D341Med (cell line): ENCODE results near the gene DHX57.

Experiments used
- DNase-seq: peaks from one replicate; pipeline ENCODE4 v3.0.0; 2012; ENCODE audit warnings: low spot score

Gene DHX57

GRCh38 chr2:38751596-38752410, 123.9 kb downstream of the DHX57 start:
- no peak for DNase-seq

GRCh38 chr2:38750891-38751595, 124.7 kb downstream of the DHX57 start, which contains the start of gene SRSF7:
Gene SRSF7, minus strand, starts transcription at chr2:38751361. Its CDS starts 105 bp downstream, at chr2:38751256.
- DNase-seq = peak; percentile 93

GRCh38 chr2:38750011-38750890, 125.5 kb downstream of the DHX57 start:
- DNase-seq = peak; percentile 67

GRCh38 chr2:38748943-38749804, 126.6 kb downstream of the DHX57 start:
- no peak for DNase-seq

- no peak for DNase-seq
These were observed 127.3 kb downstream of the DHX57 start for GRCh38 chr2:38748391-38748790.

GRCh38 chr2:38747819-38748218, 127.9 kb downstream of the DHX57 start:
- no peak for DNase-seq
